EL (cell line): ENCODE results near the gene PTPRQ.
"Not testable (repeated sequence)": the region's sequence is repeated elsewhere in the genome, so short reads cannot be mapped to it uniquely, and the experiment has no call there.

ENCODE experiments used
- DNase-seq: peaks from one replicate; pipeline ENCODE4 v3.0.0-alpha.2; 2016

Gene PTPRQ, protein sequence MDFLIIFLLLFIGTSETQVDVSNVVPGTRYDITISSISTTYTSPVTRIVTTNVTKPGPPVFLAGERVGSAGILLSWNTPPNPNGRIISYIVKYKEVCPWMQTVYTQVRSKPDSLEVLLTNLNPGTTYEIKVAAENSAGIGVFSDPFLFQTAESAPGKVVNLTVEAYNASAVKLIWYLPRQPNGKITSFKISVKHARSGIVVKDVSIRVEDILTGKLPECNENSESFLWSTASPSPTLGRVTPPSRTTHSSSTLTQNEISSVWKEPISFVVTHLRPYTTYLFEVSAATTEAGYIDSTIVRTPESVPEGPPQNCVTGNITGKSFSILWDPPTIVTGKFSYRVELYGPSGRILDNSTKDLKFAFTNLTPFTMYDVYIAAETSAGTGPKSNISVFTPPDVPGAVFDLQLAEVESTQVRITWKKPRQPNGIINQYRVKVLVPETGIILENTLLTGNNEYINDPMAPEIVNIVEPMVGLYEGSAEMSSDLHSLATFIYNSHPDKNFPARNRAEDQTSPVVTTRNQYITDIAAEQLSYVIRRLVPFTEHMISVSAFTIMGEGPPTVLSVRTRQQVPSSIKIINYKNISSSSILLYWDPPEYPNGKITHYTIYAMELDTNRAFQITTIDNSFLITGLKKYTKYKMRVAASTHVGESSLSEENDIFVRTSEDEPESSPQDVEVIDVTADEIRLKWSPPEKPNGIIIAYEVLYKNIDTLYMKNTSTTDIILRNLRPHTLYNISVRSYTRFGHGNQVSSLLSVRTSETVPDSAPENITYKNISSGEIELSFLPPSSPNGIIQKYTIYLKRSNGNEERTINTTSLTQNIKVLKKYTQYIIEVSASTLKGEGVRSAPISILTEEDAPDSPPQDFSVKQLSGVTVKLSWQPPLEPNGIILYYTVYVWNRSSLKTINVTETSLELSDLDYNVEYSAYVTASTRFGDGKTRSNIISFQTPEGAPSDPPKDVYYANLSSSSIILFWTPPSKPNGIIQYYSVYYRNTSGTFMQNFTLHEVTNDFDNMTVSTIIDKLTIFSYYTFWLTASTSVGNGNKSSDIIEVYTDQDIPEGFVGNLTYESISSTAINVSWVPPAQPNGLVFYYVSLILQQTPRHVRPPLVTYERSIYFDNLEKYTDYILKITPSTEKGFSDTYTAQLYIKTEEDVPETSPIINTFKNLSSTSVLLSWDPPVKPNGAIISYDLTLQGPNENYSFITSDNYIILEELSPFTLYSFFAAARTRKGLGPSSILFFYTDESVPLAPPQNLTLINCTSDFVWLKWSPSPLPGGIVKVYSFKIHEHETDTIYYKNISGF (N-terminal part only)

DNA sequence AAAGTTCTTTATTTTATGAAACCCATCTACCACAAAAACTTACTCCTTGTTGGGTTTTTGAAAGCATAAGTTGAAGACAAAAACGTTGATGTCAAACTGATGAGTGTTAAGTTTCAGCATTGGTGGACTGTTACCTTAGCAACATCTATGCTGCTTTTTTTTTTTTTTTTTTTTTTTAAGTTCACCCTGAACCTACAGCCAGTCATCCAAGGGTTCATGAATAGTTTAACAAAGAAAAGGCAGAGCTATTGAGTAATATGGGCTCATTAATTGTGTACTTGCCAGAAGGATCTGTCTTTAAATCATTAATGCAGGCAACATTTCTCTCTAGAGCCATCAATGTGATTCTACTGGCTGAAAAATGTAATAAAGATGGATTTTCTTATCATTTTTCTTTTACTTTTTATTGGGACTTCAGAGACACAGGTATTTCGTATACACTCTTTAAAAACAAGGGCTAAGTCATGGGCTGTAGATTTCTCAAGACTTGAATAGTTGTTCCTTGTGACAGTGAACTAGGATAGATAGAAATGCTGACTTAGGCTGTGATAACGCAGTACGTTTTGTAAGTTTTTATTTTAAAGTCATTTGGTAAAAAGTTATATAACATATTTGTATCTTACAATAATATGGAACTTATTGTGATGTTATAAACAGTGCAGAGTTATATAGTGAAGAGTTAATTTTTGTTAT lies at the start of gene PTPRQ:
Gene PTPRQ, plus strand, starts transcription at position 262 of the 693 bp plus-strand sequence. Its CDS starts 111 bp downstream, at position 373.
- DNase-seq = no peak

DNA sequence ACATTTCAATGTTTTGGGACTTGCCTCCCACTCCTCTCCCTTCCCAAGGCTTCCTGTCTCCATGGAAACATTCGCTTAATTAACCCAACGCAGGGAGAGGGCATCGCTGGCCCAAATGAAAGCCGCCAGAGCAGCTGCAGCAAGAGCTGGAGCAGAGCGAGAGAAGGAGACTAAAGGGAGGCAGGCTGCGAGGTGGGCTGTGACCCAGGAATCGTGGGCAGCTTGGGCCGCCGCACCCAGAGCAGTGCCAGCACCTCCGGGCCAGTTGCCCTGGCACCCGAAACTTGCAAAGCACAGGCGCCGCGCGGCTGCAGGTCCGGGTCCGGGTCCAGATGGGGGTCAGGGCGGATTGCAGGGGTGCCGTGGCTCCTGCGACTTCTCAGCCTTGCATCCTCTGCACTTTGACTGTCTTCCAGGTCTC lies 43.5 kb upstream of the PTPRQ start:
- peak; percentile 9 for DNase-seq

DNA sequence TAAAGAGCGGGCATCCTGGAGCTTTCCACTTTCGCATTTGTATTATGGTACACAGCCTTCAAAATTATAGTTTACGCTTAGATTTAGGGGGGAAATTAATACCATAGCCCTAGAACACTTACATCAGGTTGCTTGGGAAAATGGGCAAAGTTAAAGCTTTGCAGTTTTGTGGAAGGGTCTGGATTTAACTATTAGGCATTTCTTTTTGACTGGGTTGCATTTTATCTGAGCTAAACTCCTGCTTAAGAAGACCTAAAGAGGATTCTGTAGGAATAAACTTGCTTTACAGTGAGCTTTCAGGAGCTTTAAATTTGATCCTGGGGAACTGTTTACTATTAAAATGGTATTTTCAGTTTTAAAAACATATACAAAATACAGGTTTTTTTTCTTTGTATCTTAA lies 42.8 kb upstream of the PTPRQ start:
- no peak for DNase-seq

DNA sequence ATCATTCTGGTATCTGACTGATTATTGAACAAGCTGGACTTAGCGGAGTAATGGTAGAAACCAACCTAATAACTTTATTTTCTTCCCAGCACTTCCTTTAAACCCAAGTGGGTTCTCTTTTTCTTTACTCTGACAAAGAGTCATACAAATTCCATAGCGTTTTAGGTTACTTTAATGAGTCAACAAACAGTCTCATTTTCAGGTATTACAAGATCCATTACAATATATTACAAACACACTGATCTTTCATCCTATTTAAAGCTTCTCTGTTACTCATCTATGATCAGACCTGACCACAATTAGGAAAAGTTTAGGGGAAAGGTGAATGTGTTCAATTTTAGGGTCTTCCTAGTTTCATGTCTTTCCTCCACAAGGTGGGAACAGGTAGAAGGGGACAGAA lies 39.4 kb upstream of the PTPRQ start:
- no peak for DNase-seq

DNA sequence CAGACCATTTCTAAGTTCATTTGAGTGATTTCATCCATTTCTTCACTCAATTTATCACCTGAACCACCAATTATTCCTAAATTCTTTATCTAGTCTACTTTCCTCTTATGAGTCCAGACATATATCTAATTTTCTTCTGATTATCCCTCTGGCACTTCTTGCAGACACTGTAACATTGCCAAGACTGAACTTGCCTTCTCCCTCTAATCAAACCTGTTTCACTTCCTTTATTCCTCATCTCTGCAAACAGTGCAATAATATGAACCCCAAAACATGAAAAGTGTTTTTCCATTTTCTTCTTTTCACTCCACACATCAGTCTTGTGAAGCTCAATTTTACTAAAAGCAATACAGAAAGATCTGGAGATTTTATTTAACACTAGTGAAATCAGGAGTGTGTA lies 37.8 kb upstream of the PTPRQ start:
- no peak for DNase-seq

DNA sequence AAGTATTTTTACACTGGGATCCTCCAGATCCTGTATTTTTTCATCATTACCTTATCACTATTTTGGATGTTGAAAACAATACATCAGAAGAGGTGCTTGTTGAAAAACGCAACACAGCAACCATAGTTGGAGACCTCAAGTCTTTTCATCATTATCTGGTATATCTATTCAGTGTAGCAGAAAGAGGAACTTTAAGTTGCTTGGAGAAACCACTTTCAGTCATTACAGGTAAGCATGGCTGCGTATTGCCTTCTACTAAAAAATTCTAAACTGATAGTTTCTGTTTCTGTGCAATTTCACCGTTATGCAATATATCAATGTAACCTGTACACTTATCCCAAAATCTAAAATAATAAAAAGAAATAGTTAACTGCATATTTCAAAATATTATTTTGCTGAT lies 32.2 kb upstream of the PTPRQ start:
- no peak for DNase-seq

DNA sequence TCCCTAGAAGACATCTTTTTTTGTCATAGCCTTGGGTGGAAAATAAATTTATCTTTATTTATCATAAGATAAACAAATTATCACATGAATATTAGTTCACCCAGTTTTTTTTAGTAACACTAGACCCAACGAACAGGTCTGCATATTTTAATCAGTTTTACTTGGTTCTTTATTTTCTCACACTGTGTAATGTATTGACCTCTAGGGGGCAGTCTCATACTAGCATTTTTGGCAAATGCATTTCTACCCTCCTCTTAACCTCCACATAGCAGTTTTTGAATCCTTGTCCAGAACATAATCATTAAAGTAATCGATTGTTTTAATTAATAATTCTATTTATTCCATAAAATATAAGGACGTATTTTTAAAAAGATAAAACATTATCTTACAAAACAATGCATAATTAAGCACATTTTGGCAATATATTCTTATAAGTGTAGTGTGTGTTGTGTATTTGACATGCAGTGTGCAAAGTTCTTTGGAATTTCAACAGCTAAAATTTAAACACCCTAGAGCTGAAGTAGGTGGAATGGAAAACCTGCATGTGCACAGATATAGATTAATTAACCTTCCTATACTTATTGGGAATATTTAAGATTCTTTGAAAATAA lies 31.6 kb upstream of the PTPRQ start:
- DNase-seq = peak; percentile 69

DNA sequence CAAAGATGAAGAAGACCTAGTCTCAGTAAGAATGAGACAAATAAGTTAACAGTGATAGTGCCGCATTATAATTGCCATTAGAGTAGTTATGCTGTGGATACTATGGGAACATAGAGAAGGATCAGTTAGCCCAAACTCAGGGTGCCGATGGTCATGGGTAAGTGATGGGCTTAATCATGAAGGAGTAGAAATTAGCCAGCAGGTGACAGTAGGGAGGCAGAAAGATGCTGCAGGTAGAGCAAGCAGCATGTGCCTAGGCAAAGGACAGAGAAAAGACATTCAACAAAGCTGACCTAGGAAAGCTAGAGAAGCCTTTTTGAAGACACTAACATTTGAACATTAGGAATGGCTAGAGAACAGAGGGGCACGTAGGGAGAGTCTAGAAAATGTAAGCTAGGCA lies 30.6 kb upstream of the PTPRQ start:
- no peak for DNase-seq

DNA sequence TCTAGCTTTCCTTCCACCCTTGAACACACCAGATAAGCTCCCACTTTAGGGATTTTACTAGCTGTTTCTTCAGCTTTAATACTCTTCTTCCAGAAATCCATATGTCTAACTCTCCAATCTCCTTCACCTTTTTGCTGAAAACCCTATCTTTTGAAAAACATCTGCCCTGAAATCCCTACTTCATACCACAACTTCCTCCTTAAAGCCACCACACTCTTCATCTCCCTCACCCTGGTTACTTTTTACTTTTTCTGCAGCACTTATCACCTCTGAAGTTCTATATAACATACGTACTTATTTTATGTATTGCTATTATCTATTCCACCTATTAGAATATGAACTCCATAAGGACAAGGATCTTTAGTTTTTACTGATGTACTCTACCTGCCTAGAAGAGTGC lies 28.6 kb upstream of the PTPRQ start:
- DNase-seq = no peak

DNA sequence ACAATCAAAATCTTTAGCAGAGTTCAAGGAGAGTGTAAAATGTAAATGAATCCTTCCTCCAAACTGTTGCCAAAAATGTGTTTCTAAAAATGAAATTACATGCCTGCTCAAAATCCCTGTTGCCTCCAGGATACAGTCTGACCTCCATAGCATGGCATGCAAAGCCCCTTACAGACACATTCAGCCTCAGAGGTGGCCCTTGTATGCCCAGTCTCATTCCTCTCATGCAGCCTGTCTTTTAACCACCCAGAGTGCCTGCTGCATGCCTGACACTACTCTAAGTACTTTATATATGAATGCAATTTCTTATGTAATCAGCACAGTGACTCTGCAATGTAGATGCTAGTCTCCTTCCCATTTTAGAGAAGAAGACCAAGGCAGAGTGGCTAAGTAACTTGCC lies 24.4 kb upstream of the PTPRQ start:
- DNase-seq = peak; percentile 36

DNA sequence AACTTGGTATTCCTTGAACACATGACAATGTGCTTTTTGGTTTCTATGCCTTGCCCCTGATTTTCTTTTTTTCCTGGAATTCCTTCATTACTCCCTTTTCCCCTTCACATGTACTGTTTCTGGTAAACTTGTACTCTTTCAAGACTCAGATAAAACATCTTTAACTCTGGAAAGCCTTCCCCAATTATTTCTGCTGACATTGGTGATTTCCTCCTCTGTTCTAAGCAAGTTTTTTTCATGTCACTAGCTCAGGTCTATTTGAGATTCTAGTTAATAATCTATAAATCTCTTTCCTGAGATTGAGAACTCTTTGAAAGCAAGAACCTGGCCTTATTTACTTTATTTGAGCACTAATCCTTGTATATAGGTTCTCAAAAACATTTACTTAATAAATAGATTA lies 24.0 kb upstream of the PTPRQ start:
- no peak for DNase-seq

DNA sequence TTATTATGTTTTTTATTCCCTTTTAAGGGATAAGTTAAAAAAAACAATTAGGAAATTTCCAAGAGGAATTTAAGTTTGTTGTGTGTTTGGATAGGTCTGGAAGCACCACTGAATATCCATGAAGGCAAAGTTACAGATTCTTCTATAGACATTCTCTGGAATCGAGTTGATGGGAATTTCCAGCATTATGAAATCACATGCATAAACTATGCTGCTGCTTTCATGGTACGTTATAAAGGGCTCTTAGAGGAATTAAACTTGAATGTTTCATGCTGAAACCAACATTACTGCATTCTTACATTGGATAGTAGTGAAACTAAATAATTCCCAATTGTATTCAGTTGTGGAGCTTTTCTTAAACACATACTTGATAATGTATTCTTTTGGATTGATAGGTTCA lies 21.5 kb upstream of the PTPRQ start:
- DNase-seq = peak; percentile 70

DNA sequence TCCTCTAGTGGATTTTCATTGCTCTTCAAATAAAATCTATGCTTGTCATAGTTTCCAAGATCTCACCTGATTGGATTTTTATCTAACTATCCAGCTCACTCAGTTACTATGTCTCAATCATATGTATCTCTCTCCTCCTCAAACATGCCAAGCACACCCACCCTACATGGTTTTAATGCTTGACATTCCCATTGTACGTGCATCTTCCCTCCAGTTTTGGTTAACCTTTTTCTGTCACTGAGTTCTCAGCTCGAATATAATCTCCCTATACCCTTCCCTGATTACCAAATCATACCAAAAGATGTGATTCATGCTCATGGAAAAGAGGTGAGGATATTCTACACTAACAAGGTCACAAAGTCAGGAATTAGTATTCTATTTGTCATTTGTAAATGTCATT lies 12.0 kb upstream of the PTPRQ start:
- DNase-seq = no peak

DNA sequence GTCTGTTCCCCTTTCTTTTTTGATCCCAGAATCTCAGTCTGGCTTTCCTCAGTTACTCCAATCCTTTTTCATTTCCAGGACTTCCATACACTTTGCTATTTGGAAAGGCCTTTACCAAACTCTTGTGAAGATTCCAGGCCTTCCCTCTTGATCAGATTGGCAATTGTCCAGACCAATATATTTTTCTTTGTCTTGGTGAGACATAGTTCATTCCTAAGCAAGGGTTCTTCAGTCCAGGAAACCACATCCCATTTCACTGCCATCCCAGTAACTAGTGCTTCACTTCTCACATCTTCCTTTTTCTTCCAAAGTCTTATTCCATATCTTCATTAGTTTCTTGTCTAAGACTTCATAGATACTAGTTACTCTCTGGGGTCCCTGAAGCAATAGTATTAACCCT lies 2.1 kb upstream of the PTPRQ start:
- peak; percentile 81 for DNase-seq

DNA sequence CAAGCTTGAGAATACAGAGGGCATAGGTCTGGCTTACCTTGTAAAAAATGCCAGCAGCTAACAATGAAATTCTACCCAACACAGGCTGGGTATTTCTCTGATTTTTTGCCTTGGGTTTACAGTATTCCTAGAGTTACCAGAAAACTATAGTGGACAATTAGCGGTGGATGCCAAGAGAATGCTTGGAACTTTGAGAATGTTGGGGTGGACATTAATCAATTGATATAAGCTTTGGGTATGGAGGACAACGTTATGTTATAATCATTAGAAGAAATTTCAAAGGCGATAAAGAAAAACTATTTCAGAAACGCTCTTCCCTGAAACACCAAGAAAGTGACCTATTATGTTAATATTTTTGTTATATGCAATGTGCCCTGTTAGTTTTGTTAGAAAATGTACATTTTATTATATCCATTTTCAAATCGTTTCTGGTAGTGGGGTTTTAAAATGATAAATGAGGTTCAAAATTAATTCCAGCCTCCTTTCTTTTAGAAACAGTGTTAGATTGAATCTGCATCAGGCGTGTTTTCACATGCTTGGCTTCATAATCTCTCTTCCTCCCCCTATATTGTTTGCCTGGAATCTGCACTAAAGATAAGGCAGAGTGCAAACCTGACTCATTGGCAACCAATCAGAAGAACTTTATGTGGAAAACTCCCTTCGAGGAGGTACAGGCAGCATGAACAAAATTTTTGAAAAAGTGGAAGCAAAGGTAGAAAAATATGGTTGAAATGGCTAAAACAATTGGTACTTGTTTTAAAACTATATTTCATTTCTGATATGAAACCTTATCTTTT lies 1.4 kb upstream of the PTPRQ start:
- no peak for DNase-seq

DNA sequence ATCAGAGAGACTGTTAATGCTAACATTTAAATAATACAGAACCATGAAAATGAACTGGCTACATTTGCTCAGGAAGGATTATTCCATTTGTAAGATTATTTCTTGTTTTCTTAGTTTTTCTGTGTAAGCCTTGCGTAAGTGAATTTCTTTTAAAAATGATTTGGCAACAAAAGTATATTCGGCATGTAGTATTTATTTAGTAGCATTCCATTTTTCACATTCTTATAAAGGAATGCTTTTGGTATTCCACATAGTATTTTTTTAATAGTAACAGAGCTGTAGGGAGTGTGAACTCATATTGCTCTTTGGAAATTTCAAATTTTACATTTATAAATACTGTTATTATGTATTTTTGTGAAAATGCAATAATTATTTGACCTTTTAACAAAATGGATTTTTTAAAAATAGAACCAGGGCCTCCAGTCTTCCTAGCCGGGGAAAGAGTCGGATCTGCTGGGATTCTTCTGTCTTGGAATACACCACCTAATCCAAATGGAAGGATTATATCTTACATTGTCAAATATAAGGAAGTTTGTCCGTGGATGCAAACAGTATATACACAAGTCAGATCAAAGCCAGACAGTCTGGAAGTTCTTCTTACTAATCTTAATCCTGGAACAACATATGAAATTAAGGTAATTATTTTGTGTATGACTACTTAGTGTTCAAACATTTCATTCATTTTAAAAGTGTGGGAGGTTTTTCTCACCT lies 1.2 kb downstream of the PTPRQ start:
- DNase-seq = peak; percentile 51

DNA sequence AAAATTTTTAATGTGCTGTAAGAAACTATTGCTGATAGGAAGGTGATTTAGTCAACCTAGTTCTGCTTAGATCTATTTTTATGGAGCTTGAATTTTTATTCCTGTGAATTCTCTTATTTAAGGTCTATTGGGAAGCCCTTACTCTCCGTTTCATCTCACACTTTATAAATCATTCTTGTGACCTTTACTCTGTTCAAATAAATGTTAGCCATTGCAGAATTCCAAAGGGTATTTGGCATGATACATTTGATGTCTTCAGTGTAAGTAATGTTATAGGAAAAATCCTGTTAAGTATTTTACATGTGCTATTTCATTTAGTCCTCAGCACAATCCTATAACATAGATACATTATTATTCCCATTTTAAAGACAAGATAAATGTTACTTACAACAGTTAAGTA lies 12.5 kb downstream of the PTPRQ start:
- DNase-seq = no peak

DNA sequence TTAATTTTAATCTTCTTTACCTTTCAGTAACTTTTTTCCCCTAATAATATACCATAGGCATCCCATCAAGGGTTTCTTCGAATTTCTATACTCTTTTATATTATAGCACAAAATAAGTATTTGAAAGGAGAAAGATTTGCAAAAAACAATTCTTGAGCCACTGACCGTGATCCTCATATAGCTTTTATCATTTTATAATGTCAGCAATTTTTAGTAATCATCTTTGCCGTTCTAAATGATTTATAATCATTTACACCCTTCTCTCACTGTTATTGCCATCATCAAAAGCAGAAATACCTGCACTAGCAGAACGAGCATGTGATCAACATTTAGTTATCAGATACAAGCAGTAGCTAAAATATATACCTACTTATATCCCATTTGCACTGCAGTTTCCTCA lies 16.9 kb downstream of the PTPRQ start:
- DNase-seq = no peak

DNA sequence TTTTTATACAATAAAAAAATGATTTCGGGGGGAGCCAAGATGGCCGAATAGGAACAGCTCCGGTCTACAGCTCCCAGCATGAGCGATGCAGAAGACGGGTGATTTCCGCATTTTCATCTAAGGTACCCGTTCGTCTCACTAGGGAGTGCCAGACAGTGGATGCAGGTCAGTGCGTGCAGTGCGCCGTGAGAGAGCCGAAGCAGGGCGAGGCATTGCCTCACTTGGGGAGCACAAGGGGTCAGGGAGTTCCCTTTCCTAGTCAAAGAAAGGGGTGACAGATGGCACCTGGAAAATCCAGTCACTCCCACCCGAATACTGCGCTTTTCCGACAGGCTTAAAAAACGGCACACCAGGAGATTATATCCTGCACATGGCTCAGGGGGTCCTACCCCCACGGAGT lies 17.8 kb downstream of the PTPRQ start:
- not testable (repeated sequence) for DNase-seq

DNA sequence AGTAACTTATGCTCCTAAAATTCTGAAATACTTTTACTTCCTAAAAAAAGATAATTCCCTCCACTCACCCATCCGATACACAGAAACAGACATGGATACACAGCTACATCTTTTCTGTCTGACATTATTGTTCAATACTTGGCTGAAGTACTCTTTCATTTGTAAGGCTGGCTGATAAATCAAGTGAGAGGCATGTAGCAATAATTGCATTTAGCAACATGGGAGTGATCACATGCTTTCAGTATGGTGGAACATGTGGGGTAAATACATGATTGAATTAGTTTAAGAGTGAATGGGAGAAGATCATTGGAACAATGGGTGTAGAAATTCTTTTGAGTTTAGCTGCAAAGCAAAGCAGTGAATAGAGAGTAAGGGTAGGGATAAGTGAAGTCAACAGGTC lies 25.6 kb downstream of the PTPRQ start:
- no peak for DNase-seq

DNA sequence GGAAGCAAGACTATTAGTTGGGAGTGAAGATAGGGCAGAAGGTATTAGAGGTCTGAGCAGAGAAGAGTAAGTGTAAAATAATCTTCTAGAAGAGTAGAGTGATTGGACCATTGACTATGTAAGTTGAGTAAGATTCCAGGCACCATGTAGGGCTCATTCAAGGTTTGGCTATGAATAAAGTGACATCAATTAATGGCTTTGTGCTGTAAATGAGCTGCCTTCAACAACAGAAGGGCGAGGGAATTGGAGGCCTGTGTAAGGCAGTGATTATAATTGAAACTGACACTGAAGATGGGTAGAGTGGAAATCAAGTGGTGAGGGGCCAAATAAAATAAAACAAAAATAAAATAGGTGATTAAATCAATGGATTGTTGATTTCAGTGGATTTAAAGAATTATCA lies 26.4 kb downstream of the PTPRQ start:
- no peak for DNase-seq
